ENCODE data around the gene FANCC. TPM values are rescaled to one million over a fixed set of nuclear protein-coding genes. Genes with fewer than 3 reads are reported as not detected.
"Not testable (repeated sequence)": the region's sequence is repeated elsewhere in the genome, so short reads cannot be mapped to it uniquely, and the experiment has no call there.

Gene FANCC
- total RNA-seq, 2 donors from 2014 or later = 7.5 to 12.5 TPM

DNA sequence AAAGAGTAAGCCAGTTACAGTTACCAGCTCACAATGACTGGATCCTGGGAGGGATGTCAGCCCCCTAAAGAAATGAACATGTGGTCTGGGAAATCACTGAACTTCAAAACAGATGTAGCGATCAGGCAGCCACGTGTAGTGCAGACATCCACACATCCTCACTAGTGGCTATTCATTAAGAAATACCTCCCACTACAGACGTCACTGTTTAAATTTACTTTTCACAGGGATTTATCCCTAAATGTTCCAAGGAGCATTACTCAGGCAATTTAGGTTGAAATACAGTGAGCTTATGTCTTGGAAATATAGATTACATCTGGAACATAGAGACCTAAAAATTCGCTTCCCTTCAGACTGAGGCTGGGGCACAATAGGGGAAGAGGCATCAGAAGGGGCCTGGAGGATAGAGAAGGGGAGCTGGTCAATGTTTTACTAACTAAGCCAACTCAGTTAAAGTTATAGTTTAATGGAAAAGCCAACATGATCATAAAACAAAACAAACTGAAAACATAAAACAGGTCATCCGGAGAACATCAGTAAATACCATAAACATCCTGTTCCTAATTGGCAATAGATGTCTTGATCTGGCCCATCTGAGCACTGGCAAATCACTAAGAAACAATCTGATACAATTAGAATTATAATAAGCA, 92.3 kb downstream of the FANCC start:
- no peak for TF ChIP-seq POLR2A (IDR thresholded peaks at IDR 0.05)
- TF ChIP-seq, protein P1, sequence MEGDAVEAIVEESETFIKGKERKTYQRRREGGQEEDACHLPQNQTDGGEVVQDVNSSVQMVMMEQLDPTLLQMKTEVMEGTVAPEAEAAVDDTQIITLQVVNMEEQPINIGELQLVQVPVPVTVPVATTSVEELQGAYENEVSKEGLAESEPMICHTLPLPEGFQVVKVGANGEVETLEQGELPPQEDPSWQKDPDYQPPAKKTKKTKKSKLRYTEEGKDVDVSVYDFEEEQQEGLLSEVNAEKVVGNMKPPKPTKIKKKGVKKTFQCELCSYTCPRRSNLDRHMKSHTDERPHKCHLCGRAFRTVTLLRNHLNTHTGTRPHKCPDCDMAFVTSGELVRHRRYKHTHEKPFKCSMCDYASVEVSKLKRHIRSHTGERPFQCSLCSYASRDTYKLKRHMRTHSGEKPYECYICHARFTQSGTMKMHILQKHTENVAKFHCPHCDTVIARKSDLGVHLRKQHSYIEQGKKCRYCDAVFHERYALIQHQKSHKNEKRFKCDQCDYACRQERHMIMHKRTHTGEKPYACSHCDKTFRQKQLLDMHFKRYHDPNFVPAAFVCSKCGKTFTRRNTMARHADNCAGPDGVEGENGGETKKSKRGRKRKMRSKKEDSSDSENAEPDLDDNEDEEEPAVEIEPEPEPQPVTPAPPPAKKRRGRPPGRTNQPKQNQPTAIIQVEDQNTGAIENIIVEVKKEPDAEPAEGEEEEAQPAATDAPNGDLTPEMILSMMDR (IDR thresholded peaks at IDR 0.05) = no peak
- Histone ChIP-seq H3K4me3 (no peak overlapping the region), H3K4me1 (no peaks in the 10 kb centered on the region), H3K27me3 (no peaks in the 10 kb centered on the region), H3K9me3 (no peaks in the 10 kb centered on the region), H3K36me3 (replicated peaks in 1 of 2; ENCODE audit: insufficient read depth in 1 of 2, low read depth in 2 of 2) (no peaks in the 10 kb centered on the region), H3K27ac (no peak overlapping the region)
- 59 to 63% methylated on average over 5 of the region's 5 CpGs for WGBS, 2 donors
- DNase-seq (no peak), ATAC-seq (no peak)
- intact Hi-C loops (cut with DNase I) = no loop called here

- no peaks in the 10 kb centered on the region for H3K36me3 ChIP-seq (replicated peaks in 1 of 2; ENCODE audit: insufficient read depth in 1 of 2, low read depth in 2 of 2)
- H3K27me3 ChIP-seq = no peaks in the 10 kb centered on the region
- WGBS, 2 donors = 85 to 91% methylated on average over 3 of the region's 3 CpGs
- H3K27ac ChIP-seq = no peak overlapping the region
- TF ChIP-seq POLR2A (IDR thresholded peaks at IDR 0.05) = no peak
- TF ChIP-seq, protein P1 (IDR thresholded peaks at IDR 0.05) = no peak
- intact Hi-C loops (cut with DNase I) = no loop called here
- no peak overlapping the region for H3K4me3 ChIP-seq
- ATAC-seq (no peak), DNase-seq (no peak)
- H3K4me1 ChIP-seq = no peaks in the 10 kb centered on the region
- H3K9me3 ChIP-seq = no peaks in the 10 kb centered on the region
These were observed 93.0 kb downstream of the FANCC start for GRCh38 chr9:95224376-95225019.

DNA sequence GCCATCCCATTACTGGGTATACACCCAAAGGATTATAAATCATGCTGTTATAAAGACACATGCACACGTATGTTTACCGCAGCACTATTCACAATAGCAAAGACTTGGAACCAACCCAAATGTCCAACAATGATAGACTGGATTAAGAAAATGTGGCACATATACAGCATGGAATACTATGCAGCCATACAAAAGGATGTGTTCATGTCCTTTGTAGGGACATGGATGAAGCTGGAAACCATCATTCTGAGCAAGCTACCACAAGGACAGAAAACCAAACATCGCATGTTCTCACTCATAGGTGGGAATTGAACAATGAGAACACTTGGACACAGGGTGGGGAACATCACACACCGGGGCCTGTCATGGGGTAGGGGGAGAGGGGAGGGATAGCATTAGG, 97.2 kb downstream of the FANCC start:
- H3K4me1 ChIP-seq; intact Hi-C loops (cut with DNase I); H3K27me3 ChIP-seq; H3K9me3 ChIP-seq; H3K4me3 ChIP-seq; ATAC-seq; DNase-seq; H3K27ac ChIP-seq; H3K36me3 ChIP-seq (replicated peaks in 1 of 2; ENCODE audit: insufficient read depth in 1 of 2, low read depth in 2 of 2): not testable (repeated sequence)
- 71 to 97% methylated on average over 4 of the region's 4 CpGs for WGBS, 2 donors

- Histone ChIP-seq H3K4me3 (no peak overlapping the region), H3K27me3 (no peaks in the 10 kb centered on the region), H3K9me3 (no peaks in the 10 kb centered on the region), H3K4me1 (no peaks in the 10 kb centered on the region), H3K27ac (no peak overlapping the region), H3K36me3 (replicated peaks in 1 of 2; ENCODE audit: insufficient read depth in 1 of 2, low read depth in 2 of 2) (no peaks in the 10 kb centered on the region)
- intact Hi-C loops (cut with DNase I) = no loop called here
- TF ChIP-seq, protein P1 (IDR thresholded peaks at IDR 0.05) = no peak
- no peak for TF ChIP-seq POLR2A (IDR thresholded peaks at IDR 0.05)
- WGBS, 2 donors = 73 to 77% methylated on average over 4 of the region's 4 CpGs
- ATAC-seq (no peak), DNase-seq (no peak)
These were observed 98.7 kb downstream of the FANCC start for GRCh38 chr9:95218773-95219172.

GRCh38 chr9:95217936-95218335, 99.6 kb downstream of the FANCC start:
- Histone ChIP-seq H3K36me3 (replicated peaks in 1 of 2; ENCODE audit: insufficient read depth in 1 of 2, low read depth in 2 of 2) (no peaks in the 10 kb centered on the region), H3K9me3 (no peaks in the 10 kb centered on the region), H3K4me3 (no peak overlapping the region), H3K27ac (no peak overlapping the region), H3K4me1 (no peaks in the 10 kb centered on the region), H3K27me3 (no peaks in the 10 kb centered on the region)
- ATAC-seq = no peak
- TF ChIP-seq, protein P1 (IDR thresholded peaks at IDR 0.05) = no peak
- no peak for TF ChIP-seq POLR2A (IDR thresholded peaks at IDR 0.05)
- intact Hi-C loops (cut with DNase I) = no loop called here
- DNase-seq = no peak
- WGBS, 2 donors = 87 to 88% methylated on average over 5 of the region's 5 CpGs

Data from body of pancreas (tissue), 4 donors.